ENCODE measurements around the gene PHLPP1.
"Not testable (repeated sequence)": the region's sequence is repeated elsewhere in the genome, so short reads cannot be mapped to it uniquely, and the experiment has no call there.

- TF ChIP-seq CTCF, POLR2A (IDR thresholded peaks at IDR 0.05): not testable (repeated sequence)
Measured at GRCh38 chr18:62740650-62741049, 25.3 kb downstream of the PHLPP1 start.
